Osteocyte (in vitro differentiated cells): ENCODE measurements around the gene KRT39. TPM values are rescaled to one million over a fixed set of nuclear protein-coding genes. Genes with fewer than 3 reads are reported as not detected.

ENCODE experiments used
- DNase-seq: peaks from one replicate; pipeline ENCODE4 v3.0.0; 2021; ENCODE audit warnings: mixed read lengths; ENCODE audit not compliant: unreplicated experiment; ENCODE audit errors: extremely low spot score
- H3K27ac Mint-ChIP-seq: one replicate; pipeline ENCODE4 v1.8.0; 2021; ENCODE audit warnings: mild to moderate bottlenecking, mixed read lengths; ENCODE audit not compliant: unreplicated experiment
- H3K27me3 Mint-ChIP-seq: one replicate; pipeline ENCODE4 v1.8.0; 2021; ENCODE audit warnings: mixed read lengths; ENCODE audit not compliant: unreplicated experiment
- H3K36me3 Mint-ChIP-seq: one replicate; pipeline ENCODE4 v1.8.0; 2021; ENCODE audit warnings: mixed read lengths; ENCODE audit not compliant: unreplicated experiment
- H3K4me1 Mint-ChIP-seq: one replicate; pipeline ENCODE4 v1.8.0; 2021; ENCODE audit warnings: mixed read lengths; ENCODE audit not compliant: unreplicated experiment
- H3K4me3 Mint-ChIP-seq: one replicate; pipeline ENCODE4 v1.8.0; 2021; ENCODE audit warnings: mild to moderate bottlenecking, moderate library complexity, mixed read lengths; ENCODE audit not compliant: unreplicated experiment
- H3K9me3 Mint-ChIP-seq: one replicate; pipeline ENCODE4 v1.8.0; 2021; ENCODE audit warnings: mixed read lengths; ENCODE audit not compliant: unreplicated experiment
- CTCF ChIP-seq: fragments of 200-600 bp; sonication (generic); IDR thresholded peaks from 2 replicates; pipeline ENCODE4 v1.5.0; 2021; ENCODE audit warnings: antibody characterized with exemption, mild to moderate bottlenecking, moderate library complexity
- total RNA-seq: library from RNA; stranded (reverse); gene quantifications from 2 replicates; pipeline ENCODE4 v1.2.1, GENCODE V29; 2021

Gene KRT39
- total RNA-seq, 1 donor from 2014 or later: not detected

GRCh38 chr17:40995116-40995515, 28.4 kb upstream of the KRT39 start:
- H3K4me3 Mint-ChIP-seq: no peak overlapping the region
- DNase-seq: no peak
- TF ChIP-seq CTCF: no peak
- no peak overlapping the region for H3K27ac Mint-ChIP-seq
- peaks cover 4% of the 10 kb centered on the region for H3K27me3 Mint-ChIP-seq
- H3K36me3 Mint-ChIP-seq: no peaks in the 10 kb centered on the region
- no peaks in the 10 kb centered on the region for H3K4me1 Mint-ChIP-seq
- no peaks in the 10 kb centered on the region for H3K9me3 Mint-ChIP-seq

DNA sequence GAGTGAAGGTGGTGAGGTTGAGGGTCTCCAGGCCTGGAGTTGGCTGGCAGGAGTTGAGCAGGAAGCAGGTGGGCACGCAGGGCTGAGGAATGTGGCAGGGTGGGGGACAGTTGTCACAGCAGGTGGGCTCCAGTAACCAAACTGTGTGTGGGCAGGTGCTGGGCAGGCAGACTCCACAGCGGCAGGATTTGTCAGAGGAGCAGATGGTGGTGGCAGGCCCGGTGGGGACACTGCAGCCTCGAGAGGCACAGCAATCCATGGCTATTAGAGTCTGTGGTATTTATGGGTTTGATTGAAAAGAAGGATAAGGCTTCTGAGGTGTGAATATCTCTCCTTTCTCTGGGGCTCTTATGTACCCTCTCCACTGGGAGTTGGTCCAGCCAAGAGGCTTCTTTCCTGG, 27.1 kb upstream of the KRT39 start, which contains the start of gene KRTAP3-3:
KRTAP3-3 (minus strand) TSS at position 326 of the 400 bp plus-strand sequence; CDS start at position 259, 67 bp downstream.
- no peak for DNase-seq
- H3K4me1 Mint-ChIP-seq: no peaks in the 10 kb centered on the region
- no peak within 1 kb of the TSS for H3K4me3 Mint-ChIP-seq
- H3K9me3 Mint-ChIP-seq: no peaks in the 10 kb centered on the region
- TF ChIP-seq CTCF: no peak
- no peaks in the 10 kb centered on the region for H3K36me3 Mint-ChIP-seq
- peaks cover 4% of the 10 kb centered on the region for H3K27me3 Mint-ChIP-seq
- no peak within 1 kb of the TSS for H3K27ac Mint-ChIP-seq

DNA sequence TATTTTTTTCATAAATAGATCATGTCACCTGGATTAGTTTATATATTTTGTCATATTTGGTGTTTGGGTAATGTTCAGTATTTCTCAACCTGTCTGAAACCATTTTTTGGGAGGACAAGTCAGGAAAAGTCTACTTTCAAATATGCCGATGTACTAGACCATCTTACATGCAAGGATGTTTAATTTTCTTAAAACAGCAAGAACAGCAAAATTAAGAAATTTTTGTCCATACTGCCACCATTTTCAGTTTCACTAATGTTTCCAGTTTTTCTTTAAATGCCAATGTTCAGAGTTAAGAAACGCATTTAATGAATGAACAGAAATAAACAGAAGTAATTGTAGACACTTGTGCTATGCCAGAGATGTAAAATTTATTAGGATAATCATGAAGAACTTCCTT, 26.3 kb upstream of the KRT39 start:
- no peak overlapping the region for H3K27ac Mint-ChIP-seq
- peaks cover 4% of the 10 kb centered on the region for H3K27me3 Mint-ChIP-seq
- no peaks in the 10 kb centered on the region for H3K4me1 Mint-ChIP-seq
- H3K9me3 Mint-ChIP-seq: no peaks in the 10 kb centered on the region
- no peak overlapping the region for H3K4me3 Mint-ChIP-seq
- TF ChIP-seq CTCF: no peak
- H3K36me3 Mint-ChIP-seq: no peaks in the 10 kb centered on the region
- no peak for DNase-seq

- TF ChIP-seq CTCF: no peak
- no peaks in the 10 kb centered on the region for H3K4me1 Mint-ChIP-seq
- H3K27ac Mint-ChIP-seq: no peak overlapping the region
- no peaks in the 10 kb centered on the region for H3K9me3 Mint-ChIP-seq
- H3K27me3 Mint-ChIP-seq: peaks cover 4% of the 10 kb centered on the region
- no peak for DNase-seq
- no peaks in the 10 kb centered on the region for H3K36me3 Mint-ChIP-seq
- H3K4me3 Mint-ChIP-seq: no peak overlapping the region
Observed at GRCh38 chr17:40992666-40993065, 25.9 kb upstream of the KRT39 start.

DNA sequence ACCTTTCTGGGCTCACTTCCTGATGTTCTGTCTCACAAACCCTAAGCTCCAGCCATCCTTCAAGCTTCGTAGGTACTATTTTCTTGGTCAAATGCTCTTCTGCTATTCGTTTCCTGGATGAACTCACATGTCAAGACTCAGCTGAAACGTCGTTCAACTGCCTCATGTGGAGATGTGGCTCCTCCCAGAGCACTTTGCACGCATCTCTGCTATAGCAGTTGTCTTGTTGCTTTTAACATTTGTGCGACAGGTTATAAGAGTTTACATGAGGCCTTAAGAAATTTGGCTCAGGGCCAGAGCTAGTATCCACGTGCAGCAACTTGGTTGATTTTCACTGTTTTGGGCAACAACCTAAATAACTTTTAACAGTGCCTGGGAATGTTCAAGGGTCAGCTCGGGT, 20.2 kb upstream of the KRT39 start:
- no peaks in the 10 kb centered on the region for H3K36me3 Mint-ChIP-seq
- H3K27me3 Mint-ChIP-seq: peaks cover 3% of the 10 kb centered on the region
- no peaks in the 10 kb centered on the region for H3K9me3 Mint-ChIP-seq
- no peak overlapping the region for H3K4me3 Mint-ChIP-seq
- H3K27ac Mint-ChIP-seq: no peak overlapping the region
- H3K4me1 Mint-ChIP-seq: peaks cover 2% of the 10 kb centered on the region
- DNase-seq: no peak
- no peak for TF ChIP-seq CTCF
